ENCODE measurements around the gene INO80C. TPM values are rescaled to one million over a fixed set of nuclear protein-coding genes. Genes with fewer than 3 reads are reported as not detected.
A peak's percentile ranks its signal among the peaks of the same experiment; 100 is the strongest.

INO80C gene
- total RNA-seq, 1 donor: 4.8 TPM

GRCh38 chr18:35464831-35465279, 32.9 kb downstream of the INO80C start:
- no peak for TF ChIP-seq CTCF (IDR thresholded peaks at IDR 0.05; ENCODE audit: insufficient read depth, low read length)
- DNase-seq (ENCODE audit: low read depth): no peak
- no peak overlapping the region for H3K4me3 ChIP-seq (ENCODE audit: low read depth, low read length)

- no peak for TF ChIP-seq CTCF (IDR thresholded peaks at IDR 0.05; ENCODE audit: insufficient read depth, low read length)
- DNase-seq (ENCODE audit: low read depth): no peak
- H3K4me3 ChIP-seq (ENCODE audit: low read depth, low read length): no peak overlapping the region
Observed at GRCh38 chr18:35463827-35464226, 33.9 kb downstream of the INO80C start.

GRCh38 chr18:35463050-35463449, 34.7 kb downstream of the INO80C start:
- H3K4me3 ChIP-seq (ENCODE audit: low read depth, low read length): no peak overlapping the region
- TF ChIP-seq CTCF (IDR thresholded peaks at IDR 0.05; ENCODE audit: insufficient read depth, low read length): no peak
- peak; percentile 36 for DNase-seq (ENCODE audit: low read depth)

- no peak for TF ChIP-seq CTCF (IDR thresholded peaks at IDR 0.05; ENCODE audit: insufficient read depth, low read length)
- DNase-seq (ENCODE audit: low read depth): peak; percentile 65
- no peak overlapping the region for H3K4me3 ChIP-seq (ENCODE audit: low read depth, low read length)
Observed at GRCh38 chr18:35460736-35461161, 37.0 kb downstream of the INO80C start.

- H3K4me3 ChIP-seq (ENCODE audit: low read depth, low read length): no peak overlapping the region
- no peak for DNase-seq (ENCODE audit: low read depth)
- no peak for TF ChIP-seq CTCF (IDR thresholded peaks at IDR 0.05; ENCODE audit: insufficient read depth, low read length)
Observed at GRCh38 chr18:35459997-35460396, 37.8 kb downstream of the INO80C start.

- peak; percentile 79 for DNase-seq (ENCODE audit: low read depth)
- H3K4me3 ChIP-seq (ENCODE audit: low read depth, low read length): no peak overlapping the region
- no peak for TF ChIP-seq CTCF (IDR thresholded peaks at IDR 0.05; ENCODE audit: insufficient read depth, low read length)
Observed at GRCh38 chr18:35458677-35459441, 38.9 kb downstream of the INO80C start.
